Inferior parietal cortex (tissue), 1 donor: ENCODE data around the gene SMYD3.

Experiments
- DNase-seq: peaks from one replicate; pipeline ENCODE4 v3.0.0-alpha.2; 2016; ENCODE audit errors: extremely low spot score

SMYD3 gene

GRCh38 chr1:246515390-246516005, 8.4 kb upstream of the SMYD3 start:
- DNase-seq: no peak

GRCh38 chr1:246513619-246514343, 6.7 kb upstream of the SMYD3 start:
- DNase-seq: no peak

- DNase-seq: no peak
Measured at GRCh38 chr1:246513041-246513440, 6.0 kb upstream of the SMYD3 start.

GRCh38 chr1:246512635-246513034, 5.6 kb upstream of the SMYD3 start:
- no peak for DNase-seq

GRCh38 chr1:246512230-246512629, 5.2 kb upstream of the SMYD3 start:
- DNase-seq: no peak

GRCh38 chr1:246511203-246511602, 4.1 kb upstream of the SMYD3 start:
- no peak for DNase-seq

GRCh38 chr1:246510147-246511030, 3.3 kb upstream of the SMYD3 start:
- DNase-seq: no peak

- DNase-seq: no peak
Measured at GRCh38 chr1:246508897-246509688, 2.0 kb upstream of the SMYD3 start.

- no peak for DNase-seq
Measured at GRCh38 chr1:246506367-246506673, 759 bp downstream of the SMYD3 start.

- no peak for DNase-seq
Measured at GRCh38 chr1:246503341-246503740, 3.7 kb downstream of the SMYD3 start.

GRCh38 chr1:246497331-246497915, 9.7 kb downstream of the SMYD3 start:
- DNase-seq: peak; percentile 86

GRCh38 chr1:246492611-246493245, 14.4 kb downstream of the SMYD3 start:
- peak; percentile 81 for DNase-seq

GRCh38 chr1:246491551-246492053, 15.5 kb downstream of the SMYD3 start:
- no peak for DNase-seq

GRCh38 chr1:246488674-246489073, 18.4 kb downstream of the SMYD3 start:
- no peak for DNase-seq

- DNase-seq: no peak
Measured at GRCh38 chr1:246483569-246483933, 23.5 kb downstream of the SMYD3 start.

GRCh38 chr1:246482805-246483568, 24.1 kb downstream of the SMYD3 start:
- no peak for DNase-seq

- no peak for DNase-seq
Measured at GRCh38 chr1:246479061-246479460, 28.0 kb downstream of the SMYD3 start.

GRCh38 chr1:246477634-246478033, 29.4 kb downstream of the SMYD3 start:
- no peak for DNase-seq

- no peak for DNase-seq
Measured at GRCh38 chr1:246476771-246477170, 30.3 kb downstream of the SMYD3 start.

GRCh38 chr1:246471688-246472087, 35.4 kb downstream of the SMYD3 start:
- DNase-seq: no peak
